B cell (primary cell): ENCODE data around the gene TUBGCP4. TPM values are rescaled to one million over a fixed set of nuclear protein-coding genes. Genes with fewer than 3 reads are reported as not detected.

Experiments
- ATAC-seq: fragments of 200-7000 bp; cut with Tn5 transposase; one replicate; pipeline ENCODE4 v1.10.0; 2021; ENCODE audit warnings: low read depth, mild to moderate bottlenecking, moderate number of reproducible peaks, moderate library complexity
- CTCF ChIA-PET: fragments of 350-600 bp; sonication (Branson Sonifier 250); formaldehyde crosslinking; loops from one replicate; lab custom pipeline; 2021; ENCODE audit warnings: antibody characterized with exemption, inconsistent platforms; lab: Charles Lee
- POLR2A ChIA-PET: fragments of 350-600 bp; sonication (Branson Sonifier 250); formaldehyde crosslinking; loops from one replicate; lab custom pipeline; 2021; ENCODE audit warnings: antibody characterized with exemption; lab: Charles Lee
- DNase-seq: peaks from one replicate; pipeline ENCODE4 v3.0.0; 2013
- H2AFZ ChIP-seq: 2 replicates; pipeline ENCODE4 v1.6.1; 2012; ENCODE audit warnings: mild to moderate bottlenecking, low read depth, low read length; ENCODE audit not compliant: insufficient read depth, poor library complexity, severe bottlenecking
- H3K27ac ChIP-seq, 2 donors: 1 replicate in 1 of 2; 2 replicates in 1 of 2; pipeline ENCODE4 v1.5.1; 2012 to 2013; ENCODE audit warnings: low read length in 2 of 2, mild to moderate bottlenecking in 2 of 2, moderate library complexity in 1 of 2
- H3K27me3 ChIP-seq, 4 experiments: fragments of 200-600 bp in 1 of 4; sonication (generic) in 1 of 4; replicated peaks in 1 of 4; 1 replicate in 2 of 4; 2 replicates in 2 of 4; pipeline versions ENCODE4 v1.6.1 to v1.7.0; 2013 to 2016; ENCODE audit warnings: low read length in 3 of 4, mild to moderate bottlenecking in 2 of 4, mixed read lengths in 1 of 4, moderate library complexity in 1 of 4; ENCODE audit not compliant: insufficient read depth in 4 of 4, control insufficient read depth in 3 of 4; ENCODE audit errors: control extremely low read depth in 1 of 4
- H3K36me3 ChIP-seq, 2 experiments: replicated peaks in 1 of 2; 1 replicate in 1 of 2; 2 replicates in 1 of 2; pipeline versions ENCODE4 v1.6.1 to v1.7.1; 2013; ENCODE audit warnings: low read length in 1 of 2; ENCODE audit not compliant: insufficient read depth in 2 of 2, control insufficient read depth in 1 of 2; ENCODE audit errors: control extremely low read depth in 1 of 2, extremely low read depth in 1 of 2
- H3K4me1 ChIP-seq, 2 donors: fragments of 200-600 bp in 1 of 2; sonication (generic) in 1 of 2; 1 replicate in 1 of 2; 2 replicates in 1 of 2; pipeline versions ENCODE4 v1.5.1 to v1.6.1; 2013 to 2017; ENCODE audit warnings: low read length in 2 of 2; ENCODE audit not compliant: control insufficient read depth in 2 of 2, insufficient read depth in 2 of 2
- H3K4me2 ChIP-seq: replicated peaks from 2 replicates; pipeline ENCODE3; 2012; ENCODE audit warnings: mild to moderate bottlenecking, low read depth, low read length; ENCODE audit not compliant: poor library complexity, severe bottlenecking
- H3K4me3 ChIP-seq, 5 experiments: fragments of 200-600 bp in 1 of 5; sonication (generic) in 1 of 5; 1 replicate in 3 of 5; 2 replicates in 2 of 5; pipeline versions ENCODE4 v1.5.1 to v1.7.0; 2011 to 2016; ENCODE audit warnings: low read length in 4 of 5, mild to moderate bottlenecking in 4 of 5, low read depth in 2 of 5, control low read depth in 1 of 5, moderate library complexity in 1 of 5; ENCODE audit not compliant: insufficient read depth in 1 of 5; ENCODE audit errors: control extremely low read depth in 1 of 5, extremely low read depth in 1 of 5
- H3K79me2 ChIP-seq: fragments of 200-600 bp; sonication (generic); one replicate; pipeline ENCODE4 v1.6.0; 2016; ENCODE audit warnings: low read length; ENCODE audit not compliant: control insufficient read depth, insufficient read depth
- H3K9ac ChIP-seq: fragments of 200-600 bp; sonication (generic); 2 replicates; pipeline ENCODE4 v1.6.1; 2017; ENCODE audit warnings: mild to moderate bottlenecking, low read length, moderate library complexity
- H3K9me3 ChIP-seq, 3 donors: one replicate each; pipeline versions ENCODE4 v1.6.1 to v1.7.1; 2013; ENCODE audit warnings: low read length in 2 of 3; ENCODE audit not compliant: control insufficient read depth in 2 of 3, insufficient read depth in 1 of 3; ENCODE audit errors: control extremely low read depth in 1 of 3
- H4K20me1 ChIP-seq: 2 replicates; pipeline ENCODE4 v1.6.0; 2012; ENCODE audit warnings: mild to moderate bottlenecking, low read length; ENCODE audit not compliant: insufficient read depth, control insufficient read depth, poor library complexity, severe bottlenecking
- H3K27ac Mint-ChIP-seq: one replicate; pipeline ENCODE4 v1.8.0; 2021; ENCODE audit warnings: mixed read lengths
- H3K27me3 Mint-ChIP-seq: one replicate; pipeline ENCODE4 v1.8.0; 2021; ENCODE audit warnings: mixed read lengths
- H3K4me1 Mint-ChIP-seq: one replicate; pipeline ENCODE4 v1.8.0; 2021; ENCODE audit warnings: mixed read lengths
- H3K4me3 Mint-ChIP-seq: one replicate; pipeline ENCODE4 v1.8.0; 2021; ENCODE audit warnings: mixed read lengths
- H3K9me3 Mint-ChIP-seq: one replicate; pipeline ENCODE4 v1.8.0; 2022; ENCODE audit warnings: mixed read lengths; ENCODE audit not compliant: insufficient read depth
- CTCF ChIP-seq: fragments of 200-600 bp; IDR thresholded peaks from one replicate; pipeline ENCODE4 v1.8.0; 2022; ENCODE audit warnings: antibody characterized with exemption, mild to moderate bottlenecking
- EZH2 ChIP-seq: IDR thresholded peaks from 2 replicates; pipeline ENCODE4 v1.6.1; 2012; ENCODE audit warnings: borderline replicate concordance, low read depth, mild to moderate bottlenecking, moderate library complexity, low read length; ENCODE audit not compliant: insufficient read depth, poor library complexity, severe bottlenecking
- WGBS: methylation state at CpG from one replicate; pipeline ENCODE4 v1.1.5; 2013; ENCODE audit warnings: missing lambda C conversion rate; ENCODE audit not compliant: insufficient coverage; 5-methylcytosine and 5-hydroxymethylcytosine counted together
- intact Hi-C: fragments of 100-400 bp; cut with micrococcal nuclease; formaldehyde crosslinking; loops from one replicate; pipeline ENCODE4 v1.10.0; 2022
- polyA plus RNA-seq: library from polyadenylated mRNA; depleted of rRNA; stranded (reverse); fragments of >200 nt; gene quantifications from 2 replicates; pipeline ENCODE4 v1.2.3, GENCODE V29; 2012
- total RNA-seq, 2 donors: library from RNA; stranded (reverse); fragments of 120-200 nt in 1 of 2; gene quantifications; 1 replicate in 1 of 2; 2 replicates in 1 of 2; pipeline versions ENCODE4 v1.2.3 to v1.2.4, GENCODE V29; 2013 to 2022

TUBGCP4 gene
- total and polyA plus RNA-seq, 2 donors (not counting 1 experiment from before 2014, with no cell fraction given) = 10.0 to 31.6 TPM

- DNase-seq = peak; percentile 98
- H3K79me2 ChIP-seq = peaks cover 12% of the 10 kb centered on the region
- intact Hi-C loops = loop anchor here (1.0 to 2.0 kb wide), 4 partner anchors 41 to 593 kb away; partner anchors contain the start of genes CDAN1, TUBGCP4, UBR1 and ZSCAN29
- H3K4me2 ChIP-seq = peak within 1 kb of the TSS; percentile 78
- POLR2A ChIA-PET = interaction anchor here (0.5 kb wide), 1 partner anchor 26 kb away, joined by 8 read pairs; no protein-coding TSS in a partner anchor
- H3K9me3 ChIP-seq = no peaks in the 10 kb centered on the region
- peak within 1 kb of the TSS; percentile 73 for H3K9ac ChIP-seq
- H3K4me1 ChIP-seq = peaks cover 22 to 23% of the 10 kb centered on the region in 2 donors
- ATAC-seq = peak; percentile 88
- Mint-ChIP-seq H3K27ac (peak within 1 kb of the TSS; percentile 100), H3K4me1 (peaks cover 32% of the 10 kb centered on the region), H3K27me3 (no peaks in the 10 kb centered on the region), H3K4me3 (peak within 1 kb of the TSS; percentile 99), H3K9me3 (no peaks in the 10 kb centered on the region)
- CTCF ChIA-PET = interaction anchor here (1.1 to 2.4 kb wide), 2 partner anchors 43 to 104 kb away, joined by 3 to 6 read pairs; no protein-coding TSS in a partner anchor
- H3K36me3 ChIP-seq = no peaks in the 10 kb centered on the region
- TF ChIP-seq EZH2 = no peak
- peak; percentile 9 for TF ChIP-seq CTCF
- H3K27me3 ChIP-seq = no peaks in the 10 kb centered on the region
- under 1% methylated on average over 84 of the region's 86 CpGs for WGBS
- peak within 1 kb of the TSS; percentile 98 for H2AFZ ChIP-seq
- peak within 1 kb of the TSS; percentile 70 to 88 (median 84) for H3K4me3 ChIP-seq
- peak within 1 kb of the TSS; percentile 94 to 98 for H3K27ac ChIP-seq
- peaks cover 9% of the 10 kb centered on the region for H4K20me1 ChIP-seq
Measured at GRCh38 chr15:43329960-43330779, 40.7 kb upstream of the TUBGCP4 start, which contains the start of gene LCMT2. LCMT2 (minus strand) TSS chr15:43330573; CDS start chr15:43330489, 84 bp downstream.

GRCh38 chr15:43330780-43331087 lies 40.2 kb upstream of the TUBGCP4 start:
- peak overlapping the region; percentile 70 to 88 (median 84) for H3K4me3 ChIP-seq
- intact Hi-C loops = loop anchor here (1.0 to 2.0 kb wide), 4 partner anchors 40 to 593 kb away; partner anchors contain the start of genes CDAN1, TUBGCP4, UBR1 and ZSCAN29

More at GRCh38 chr15:43330780-43331087, 40.2 kb upstream of the TUBGCP4 start:
- POLR2A ChIA-PET = no interaction called here
- H3K9ac ChIP-seq = peak overlapping the region; percentile 73
- H3K9me3 ChIP-seq = no peaks in the 10 kb centered on the region
- H3K36me3 ChIP-seq = peaks cover 0 to 2% of the 10 kb centered on the region in 2 experiments
- H3K9me3 Mint-ChIP-seq = no peaks in the 10 kb centered on the region
- DNase-seq (no peak), ATAC-seq (peak; percentile 16)
- CTCF ChIA-PET = no interaction called here
- H3K4me2 ChIP-seq = peak overlapping the region; percentile 78
- peak overlapping the region; percentile 100 for H3K27ac Mint-ChIP-seq
- peak overlapping the region; percentile 98 for H2AFZ ChIP-seq
- peaks cover 32% of the 10 kb centered on the region for H3K4me1 Mint-ChIP-seq
- TF ChIP-seq EZH2 (no peak), CTCF (no peak)
- H3K27ac ChIP-seq = peak overlapping the region; percentile 94 to 98
- H3K79me2 ChIP-seq = peaks cover 12% of the 10 kb centered on the region
- H3K27me3 ChIP-seq = no peaks in the 10 kb centered on the region
- H3K4me1 ChIP-seq = peaks cover 22 to 23% of the 10 kb centered on the region in 2 donors
- 0% methylated on average over 4 of the region's 7 CpGs for WGBS
- peaks cover 9% of the 10 kb centered on the region for H4K20me1 ChIP-seq
- H3K4me3 Mint-ChIP-seq = peak overlapping the region; percentile 99
- H3K27me3 Mint-ChIP-seq = no peaks in the 10 kb centered on the region
